ENCODE measurements around the gene WRAP73. TPM values are rescaled to one million over a fixed set of nuclear protein-coding genes. Genes with fewer than 3 reads are reported as not detected.

WRAP73 gene
- total and polyA plus RNA-seq, 8 donors = 0.89 to 55.4 (median 12.6) TPM

DNA sequence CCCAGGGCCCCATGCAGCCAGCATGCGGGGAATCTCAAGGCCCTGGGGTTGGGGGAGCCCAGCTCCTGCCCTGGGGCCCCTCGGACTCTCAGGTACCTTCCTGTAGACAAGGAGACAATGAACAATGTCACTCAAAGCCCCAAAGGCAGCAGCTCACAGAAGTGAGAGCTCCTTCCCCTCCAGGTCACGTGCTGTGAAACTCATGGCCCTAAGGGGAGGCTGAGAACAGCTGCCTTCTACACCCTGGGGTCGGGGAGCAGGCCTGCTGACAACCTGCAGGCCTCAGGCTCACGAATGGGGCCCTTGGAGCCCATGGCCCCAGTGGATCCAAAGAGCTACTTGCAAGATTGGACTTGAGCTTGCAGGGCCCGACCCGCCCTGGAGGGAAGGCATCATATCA lies 41.7 kb downstream of the WRAP73 start:
- Histone ChIP-seq H3K4me3 (no peak overlapping the region), H3K27me3 (peaks cover 3 to 85% (median 41%) of the 10 kb centered on the region in 3 donors), H3K4me1 (peaks cover 20 to 27% (median 24%) of the 10 kb centered on the region in 4 donors), H3K36me3 (no peaks in the 10 kb centered on the region), H3K27ac (no peak overlapping the region), H3K9me3 (no peaks in the 10 kb centered on the region)
- DNase-seq = no peak
- intact Hi-C loops (cut with DNase I; ENCODE audit: low total_unique reads) = no loop called here
- 79 to 96% (median 90%) methylated on average over 5 to 7 of the region's 7 CpGs for WGBS, 5 donors
- TF ChIP-seq POLR2AphosphoS5 (IDR thresholded peaks at IDR 0.05) = no peak
- no peak for TF ChIP-seq POLR2A (IDR thresholded peaks at IDR 0.05)
- no peak for TF ChIP-seq EP300 (IDR thresholded peaks at IDR 0.05)
- TF ChIP-seq, protein P1, sequence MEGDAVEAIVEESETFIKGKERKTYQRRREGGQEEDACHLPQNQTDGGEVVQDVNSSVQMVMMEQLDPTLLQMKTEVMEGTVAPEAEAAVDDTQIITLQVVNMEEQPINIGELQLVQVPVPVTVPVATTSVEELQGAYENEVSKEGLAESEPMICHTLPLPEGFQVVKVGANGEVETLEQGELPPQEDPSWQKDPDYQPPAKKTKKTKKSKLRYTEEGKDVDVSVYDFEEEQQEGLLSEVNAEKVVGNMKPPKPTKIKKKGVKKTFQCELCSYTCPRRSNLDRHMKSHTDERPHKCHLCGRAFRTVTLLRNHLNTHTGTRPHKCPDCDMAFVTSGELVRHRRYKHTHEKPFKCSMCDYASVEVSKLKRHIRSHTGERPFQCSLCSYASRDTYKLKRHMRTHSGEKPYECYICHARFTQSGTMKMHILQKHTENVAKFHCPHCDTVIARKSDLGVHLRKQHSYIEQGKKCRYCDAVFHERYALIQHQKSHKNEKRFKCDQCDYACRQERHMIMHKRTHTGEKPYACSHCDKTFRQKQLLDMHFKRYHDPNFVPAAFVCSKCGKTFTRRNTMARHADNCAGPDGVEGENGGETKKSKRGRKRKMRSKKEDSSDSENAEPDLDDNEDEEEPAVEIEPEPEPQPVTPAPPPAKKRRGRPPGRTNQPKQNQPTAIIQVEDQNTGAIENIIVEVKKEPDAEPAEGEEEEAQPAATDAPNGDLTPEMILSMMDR (IDR thresholded peaks at IDR 0.05) = no peak

DNA sequence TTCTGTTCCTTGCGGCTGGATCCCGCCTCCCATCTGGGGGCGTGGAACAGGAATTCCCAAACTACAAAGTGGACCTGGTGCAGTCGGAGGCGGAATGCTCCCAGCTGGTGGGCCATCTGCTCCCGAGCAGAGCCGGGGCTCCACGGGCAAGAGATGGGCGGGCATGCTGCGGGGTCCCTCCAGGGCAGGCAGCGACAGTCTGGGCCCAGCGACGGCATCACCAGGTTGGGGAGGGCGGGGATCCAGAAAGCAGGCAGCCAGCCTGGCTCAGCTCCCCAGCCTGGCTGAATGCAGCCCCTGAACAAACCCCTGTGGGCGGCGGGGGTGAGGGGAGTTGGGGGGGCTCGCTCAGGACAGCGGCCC lies 42.2 kb downstream of the WRAP73 start:
- Histone ChIP-seq H3K36me3 (no peaks in the 10 kb centered on the region), H3K27me3 (peaks cover 3 to 82% (median 41%) of the 10 kb centered on the region in 3 donors), H3K4me3 (no peak overlapping the region), H3K4me1 (peaks cover 18 to 27% (median 24%) of the 10 kb centered on the region in 4 donors), H3K27ac (no peak overlapping the region), H3K9me3 (no peaks in the 10 kb centered on the region)
- WGBS, 5 donors = 79 to 90% (median 85%) methylated on average over 18 of the region's 18 CpGs
- no peak for DNase-seq
- TF ChIP-seq POLR2A (IDR thresholded peaks at IDR 0.05) (no peak), POLR2AphosphoS5 (IDR thresholded peaks at IDR 0.05) (no peak), EP300 (IDR thresholded peaks at IDR 0.05) (no peak)
- TF ChIP-seq, protein P1 (IDR thresholded peaks at IDR 0.05) = no peak
- intact Hi-C loops (cut with DNase I; ENCODE audit: low total_unique reads) = no loop called here

DNA sequence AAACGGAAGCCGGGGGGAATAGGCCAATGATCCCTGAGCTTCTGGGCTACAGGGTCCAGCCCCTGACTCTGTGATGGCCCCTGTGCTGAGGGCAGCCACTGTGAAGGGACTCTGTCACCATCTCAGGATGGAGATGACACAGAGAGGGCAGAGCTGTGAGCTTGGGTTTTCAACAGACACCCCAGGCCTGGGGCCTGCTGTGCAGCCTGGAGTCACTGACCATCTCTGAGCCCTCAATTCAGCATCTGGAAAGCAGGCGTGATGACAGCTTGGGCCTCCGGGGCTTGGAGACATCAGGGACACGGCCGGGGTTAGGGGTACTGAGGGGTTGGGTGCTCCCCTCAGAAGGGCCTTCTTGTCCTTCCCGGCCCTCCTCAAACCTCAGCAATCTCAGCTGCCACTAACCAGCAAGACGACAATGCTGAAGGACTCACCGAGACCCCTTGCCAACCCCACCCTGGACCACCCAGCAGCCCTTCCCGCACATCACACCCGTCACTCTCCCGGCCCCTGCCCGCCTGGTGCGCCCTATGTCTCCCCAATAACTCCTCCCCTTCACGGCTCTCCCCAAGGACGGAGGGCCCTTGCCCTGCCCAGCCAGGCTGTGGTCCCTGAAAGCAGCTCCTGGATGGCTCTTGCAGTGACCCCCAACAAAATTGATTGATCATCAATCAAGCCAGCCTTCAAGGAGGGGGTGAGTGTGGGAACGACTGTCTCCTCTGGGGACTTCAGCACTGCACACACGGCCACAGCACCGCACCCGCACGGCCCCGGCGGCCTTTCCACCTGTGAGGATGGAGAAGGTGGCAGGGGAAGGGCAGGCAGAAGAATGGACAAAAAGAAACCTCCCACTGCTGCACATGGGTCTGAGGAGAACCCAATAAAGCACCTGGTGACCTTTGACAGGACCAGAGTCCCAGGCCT lies 42.9 kb downstream of the WRAP73 start:
- Histone ChIP-seq H3K4me3 (no peak overlapping the region), H3K9me3 (no peaks in the 10 kb centered on the region), H3K27me3 (peaks cover 3 to 75% (median 39%) of the 10 kb centered on the region in 3 donors), H3K4me1 (peaks cover 18 to 24% (median 23%) of the 10 kb centered on the region in 4 donors), H3K36me3 (no peaks in the 10 kb centered on the region), H3K27ac (no peak overlapping the region)
- WGBS, 5 donors = 81 to 88% (median 87%) methylated on average over 22 to 23 of the region's 23 CpGs
- TF ChIP-seq, protein P1 (IDR thresholded peaks at IDR 0.05) = no peak
- intact Hi-C loops (cut with DNase I; ENCODE audit: low total_unique reads) = no loop called here
- no peak for DNase-seq

DNA sequence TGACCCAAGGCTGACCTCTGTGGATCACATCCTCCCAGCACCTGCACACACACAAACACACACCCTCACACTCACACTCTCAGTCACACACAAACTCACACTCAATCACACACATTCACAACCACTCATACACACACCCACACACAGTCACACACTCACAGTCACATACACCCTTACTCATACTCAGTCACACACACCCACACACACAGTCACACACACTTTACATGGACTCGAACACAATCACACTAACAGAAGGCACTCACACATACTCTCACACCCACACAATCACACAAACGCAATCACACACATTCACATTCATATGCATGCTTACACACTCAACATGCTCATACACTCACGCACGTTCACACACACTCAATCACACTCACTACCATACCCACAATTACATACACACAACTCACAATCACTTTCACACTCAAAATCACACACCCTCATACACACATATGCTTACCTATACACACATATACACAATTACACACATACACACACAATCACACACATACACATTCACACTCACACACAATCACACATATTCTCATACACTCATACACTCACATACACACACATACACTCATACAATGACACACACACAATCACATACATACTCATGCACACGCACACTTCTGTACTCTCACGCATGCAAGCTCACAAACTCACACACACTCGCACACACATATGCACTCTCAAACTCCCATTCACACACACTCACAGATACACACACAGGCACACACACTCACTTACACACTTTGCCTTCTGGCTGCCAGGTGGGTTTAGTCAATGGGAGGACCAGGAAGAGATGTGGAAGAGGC lies 44.7 kb downstream of the WRAP73 start:
- intact Hi-C loops (cut with DNase I; ENCODE audit: low total_unique reads) = no loop called here
- DNase-seq = no peak
- peaks cover 0 to 6% (median 5%) of the 10 kb centered on the region in 4 donors for H3K4me1 ChIP-seq
- H3K4me3 ChIP-seq = no peak overlapping the region
- no peak for TF ChIP-seq EP300 (IDR thresholded peaks at IDR 0.05)
- no peak for TF ChIP-seq POLR2A (IDR thresholded peaks at IDR 0.05)
- TF ChIP-seq, protein P1 (IDR thresholded peaks at IDR 0.05) = no peak
- no peak for TF ChIP-seq POLR2AphosphoS5 (IDR thresholded peaks at IDR 0.05)
- H3K27ac ChIP-seq = no peak overlapping the region
- H3K9me3 ChIP-seq = no peaks in the 10 kb centered on the region
- no peaks in the 10 kb centered on the region for H3K36me3 ChIP-seq
- peaks cover 3 to 57% (median 21%) of the 10 kb centered on the region in 3 donors for H3K27me3 ChIP-seq
- 79 to 97% (median 90%) methylated on average over 7 of the region's 7 CpGs for WGBS, 5 donors

All from stomach (tissue), 9 donors.